GM12801 (cell line): ENCODE measurements around the gene CYFIP1.

Source experiments
- TF ChIP-seq, protein P1 (sequence below): IDR thresholded peaks from one replicate; pipeline ENCODE4 v1.5.1; 2011; ENCODE audit warnings: control low read depth; ENCODE audit not compliant: insufficient read length; ENCODE audit errors: extremely low read depth

CYFIP1 gene

DNA sequence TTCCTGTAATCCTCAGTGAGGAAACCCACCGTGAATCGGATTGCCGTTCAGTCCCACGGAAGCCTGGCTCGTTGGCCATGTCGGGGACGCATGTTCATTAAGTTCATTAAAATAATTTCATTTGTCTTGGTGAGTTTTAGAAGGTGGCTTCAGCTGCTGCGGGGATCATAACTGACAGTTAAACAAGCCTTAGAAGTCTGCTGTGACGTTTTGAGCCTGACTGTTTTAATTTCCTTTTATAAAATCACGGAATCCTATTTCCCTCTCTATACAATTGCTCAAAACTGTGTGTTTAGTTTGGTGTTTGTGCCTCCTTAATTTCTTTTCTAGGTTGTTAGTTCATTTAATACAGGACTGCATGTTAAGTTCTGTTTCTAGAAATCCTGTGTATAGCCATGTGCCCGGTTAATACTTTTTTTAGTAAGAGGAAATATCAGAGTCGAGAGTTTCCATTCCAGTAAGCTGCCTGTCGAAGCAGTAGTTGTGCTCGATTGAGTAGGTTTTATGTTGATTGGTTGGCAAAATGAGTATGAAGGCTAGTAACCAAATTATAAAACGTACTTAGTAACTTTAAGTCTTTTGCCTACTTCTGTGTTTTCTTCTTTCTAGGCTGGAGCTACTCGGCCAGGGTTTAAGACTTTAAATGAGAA is 141.0 kb downstream of the CYFIP1 start:
- TF ChIP-seq, protein P1, sequence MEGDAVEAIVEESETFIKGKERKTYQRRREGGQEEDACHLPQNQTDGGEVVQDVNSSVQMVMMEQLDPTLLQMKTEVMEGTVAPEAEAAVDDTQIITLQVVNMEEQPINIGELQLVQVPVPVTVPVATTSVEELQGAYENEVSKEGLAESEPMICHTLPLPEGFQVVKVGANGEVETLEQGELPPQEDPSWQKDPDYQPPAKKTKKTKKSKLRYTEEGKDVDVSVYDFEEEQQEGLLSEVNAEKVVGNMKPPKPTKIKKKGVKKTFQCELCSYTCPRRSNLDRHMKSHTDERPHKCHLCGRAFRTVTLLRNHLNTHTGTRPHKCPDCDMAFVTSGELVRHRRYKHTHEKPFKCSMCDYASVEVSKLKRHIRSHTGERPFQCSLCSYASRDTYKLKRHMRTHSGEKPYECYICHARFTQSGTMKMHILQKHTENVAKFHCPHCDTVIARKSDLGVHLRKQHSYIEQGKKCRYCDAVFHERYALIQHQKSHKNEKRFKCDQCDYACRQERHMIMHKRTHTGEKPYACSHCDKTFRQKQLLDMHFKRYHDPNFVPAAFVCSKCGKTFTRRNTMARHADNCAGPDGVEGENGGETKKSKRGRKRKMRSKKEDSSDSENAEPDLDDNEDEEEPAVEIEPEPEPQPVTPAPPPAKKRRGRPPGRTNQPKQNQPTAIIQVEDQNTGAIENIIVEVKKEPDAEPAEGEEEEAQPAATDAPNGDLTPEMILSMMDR, result no peak

DNA sequence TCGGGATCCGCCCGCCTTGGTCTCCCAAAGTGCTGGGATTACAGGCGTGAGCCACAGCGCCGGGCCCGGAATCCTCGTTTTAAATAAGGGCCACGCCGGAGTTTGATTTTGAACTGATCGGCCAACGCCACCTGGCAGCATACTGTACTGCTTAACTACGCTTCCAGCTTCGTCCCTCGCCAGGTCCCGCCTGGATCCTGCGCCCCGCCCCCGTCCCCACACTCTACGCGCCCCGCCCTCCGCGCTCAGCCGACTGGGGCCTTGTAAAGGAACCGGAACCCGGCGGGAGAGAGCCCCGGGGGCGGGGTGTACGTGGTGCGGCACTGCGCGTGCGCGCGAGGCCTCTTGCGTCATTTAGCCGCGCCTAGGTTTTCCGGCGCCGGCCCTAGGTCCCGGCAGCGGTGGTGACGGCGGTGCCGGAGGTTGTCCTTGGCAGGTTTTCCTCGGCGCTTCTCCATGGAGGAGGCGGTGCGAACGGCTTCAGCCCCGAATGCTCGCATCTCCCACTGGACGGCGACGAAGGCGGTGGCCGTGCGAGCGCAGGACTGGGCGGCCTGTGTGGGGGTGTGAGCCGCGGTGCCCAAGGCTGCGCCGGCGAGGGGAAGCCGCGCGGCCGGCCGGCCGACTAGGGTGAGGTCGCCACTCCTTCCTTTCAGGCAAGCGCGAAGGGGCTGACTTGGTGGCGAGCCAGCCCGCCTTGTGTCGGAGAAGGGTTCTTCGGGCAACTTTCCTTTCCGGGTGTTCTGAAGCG is 141.7 kb downstream of the CYFIP1 start, which contains the start of gene NIPA2:
NIPA2 (plus strand) TSS at position 375 of the 751 bp plus-strand sequence. CDS start 13,066 bp downstream, outside the sequence.
- TF ChIP-seq, protein P1, result no peak

DNA sequence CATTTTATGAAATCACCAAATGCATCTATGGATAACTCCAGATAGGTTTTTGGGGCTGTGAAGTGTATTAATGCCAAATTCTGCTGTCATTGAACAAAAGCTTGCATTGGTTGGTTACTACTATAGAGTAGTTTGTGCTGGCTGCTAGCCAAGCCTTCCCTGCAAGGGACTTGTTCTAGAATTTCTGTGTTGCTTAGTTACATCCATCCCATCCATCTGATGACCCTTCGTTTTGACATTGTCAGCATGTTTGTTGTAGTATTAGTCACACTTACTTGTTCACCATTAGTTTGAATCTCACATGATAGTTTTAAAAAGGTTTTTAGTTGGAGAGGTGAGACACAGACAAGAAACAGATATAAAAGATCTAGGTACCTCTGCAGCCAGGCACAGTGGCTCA is 148.7 kb downstream of the CYFIP1 start:
- TF ChIP-seq, protein P1, result no peak

DNA sequence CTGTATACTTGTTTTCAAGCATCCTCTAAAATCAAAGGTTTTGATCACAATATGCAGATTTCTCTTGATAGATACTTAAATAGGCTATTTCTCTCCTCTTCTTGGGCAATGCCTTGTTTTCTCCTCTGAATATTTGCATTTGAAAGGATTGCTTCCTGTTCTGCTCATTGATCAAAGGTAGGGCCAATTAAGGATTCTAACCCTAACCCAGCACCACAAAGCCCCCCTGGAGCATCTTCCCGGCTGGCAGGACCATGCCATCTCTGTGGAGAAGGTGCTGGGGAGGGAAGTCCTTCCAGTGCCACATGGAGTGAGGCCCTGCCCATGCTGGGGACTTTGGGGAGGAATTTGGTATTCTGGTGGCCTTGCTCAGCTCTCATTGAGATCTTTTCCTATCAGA is 153.0 kb downstream of the CYFIP1 start:
- TF ChIP-seq, protein P1, result no peak

DNA sequence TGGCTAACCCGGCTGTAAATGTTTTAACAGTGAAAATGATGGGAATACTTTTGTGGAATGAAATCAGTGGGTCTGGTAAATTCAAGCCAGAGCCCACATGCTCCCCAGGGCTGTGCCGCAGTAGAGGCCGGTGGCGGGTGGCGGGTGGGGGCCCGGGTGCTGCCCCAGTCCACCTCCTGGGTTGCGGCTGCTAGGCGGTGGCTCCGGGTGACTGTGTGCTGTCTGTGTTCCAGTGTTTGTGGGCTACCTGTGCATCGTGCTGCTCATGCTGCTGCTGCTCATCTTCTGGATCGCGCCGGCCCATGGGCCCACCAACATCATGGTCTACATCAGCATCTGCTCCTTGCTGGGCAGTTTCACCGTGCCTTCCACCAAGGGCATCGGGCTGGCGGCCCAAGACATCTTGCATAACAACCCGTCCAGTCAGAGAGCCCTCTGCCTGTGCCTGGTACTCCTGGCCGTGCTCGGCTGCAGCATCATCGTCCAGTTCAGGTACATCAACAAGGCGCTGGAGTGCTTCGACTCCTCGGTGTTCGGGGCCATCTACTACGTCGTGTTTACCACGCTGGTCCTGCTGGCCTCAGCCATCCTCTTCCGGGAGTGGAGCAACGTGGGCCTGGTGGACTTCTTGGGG is 156.6 kb downstream of the CYFIP1 start:
- TF ChIP-seq, protein P1, result no peak

DNA sequence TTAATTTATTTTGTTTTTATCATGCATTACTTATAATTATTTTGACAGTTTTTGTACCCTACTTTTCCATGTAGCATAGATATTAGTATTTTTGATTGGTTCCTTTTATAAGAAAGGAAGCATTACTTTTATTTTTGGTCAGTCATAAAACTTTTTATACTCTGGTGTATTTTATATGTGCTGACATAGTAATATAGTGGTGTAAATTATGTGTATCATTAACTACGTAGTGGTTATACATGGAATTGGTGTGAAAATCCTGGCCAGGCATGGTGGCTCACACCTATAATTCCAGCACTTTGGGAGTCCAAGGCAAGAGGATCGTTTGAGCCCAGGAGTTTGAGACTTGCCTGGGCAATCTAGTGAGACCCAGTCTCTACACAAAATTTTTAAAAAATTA is 160.5 kb downstream of the CYFIP1 start:
- TF ChIP-seq, protein P1, result no peak
